H9 (cell line): Measurements from ENCODE around the gene BACH2. TPM values are rescaled to one million over a fixed set of nuclear protein-coding genes. Genes with fewer than 3 reads are reported as not detected.

ENCODE experiments used
- DNase-seq: peaks from one replicate; pipeline ENCODE4 v3.0.0-alpha.2; 2017
- H2AFZ ChIP-seq: one replicate; pipeline ENCODE4 v1.6.1; 2013; ENCODE audit warnings: mild to moderate bottlenecking, low read length, control low read depth, moderate library complexity
- H2AK5ac ChIP-seq: 2 replicates; pipeline ENCODE4 v1.6.1; 2013; ENCODE audit warnings: low read length, control low read depth, mixed read lengths; ENCODE audit not compliant: insufficient read length
- H2BK120ac ChIP-seq: one replicate; pipeline ENCODE4 v1.6.1; 2013; ENCODE audit warnings: low read depth, mild to moderate bottlenecking, low read length, control low read depth, inconsistent platforms; ENCODE audit not compliant: poor library complexity, severe bottlenecking
- H2BK12ac ChIP-seq: 2 replicates; pipeline ENCODE4 v1.6.1; 2013; ENCODE audit warnings: low read length, control low read depth, mixed read lengths, low read depth; ENCODE audit not compliant: insufficient read length
- H2BK15ac ChIP-seq: 2 replicates; pipeline ENCODE4 v1.6.1; 2013; ENCODE audit warnings: low read depth, low read length, control low read depth
- H2BK20ac ChIP-seq: one replicate; pipeline ENCODE4 v1.6.1; 2013; ENCODE audit warnings: low read depth, mild to moderate bottlenecking, low read length, control low read depth, inconsistent platforms; ENCODE audit not compliant: poor library complexity, severe bottlenecking
- H2BK5ac ChIP-seq: 2 replicates; pipeline ENCODE4 v1.6.1; 2013; ENCODE audit warnings: low read length, control low read depth, mixed read lengths; ENCODE audit not compliant: insufficient read length
- H3K14ac ChIP-seq: 2 replicates; pipeline ENCODE4 v1.6.1; 2013; ENCODE audit warnings: low read length, control low read depth; ENCODE audit not compliant: insufficient read depth
- H3K18ac ChIP-seq: 2 replicates; pipeline ENCODE4 v1.6.1; 2013; ENCODE audit warnings: low read depth, mild to moderate bottlenecking, mixed read lengths, low read length, control low read depth; ENCODE audit not compliant: insufficient read length
- H3K23ac ChIP-seq: 2 replicates; pipeline ENCODE4 v1.6.1; 2013; ENCODE audit warnings: low read length, control low read depth, mixed read lengths, low read depth; ENCODE audit not compliant: insufficient read length
- H3K23me2 ChIP-seq: 2 replicates; pipeline ENCODE4 v1.6.1; 2013; ENCODE audit warnings: low read depth, mild to moderate bottlenecking, mixed read lengths, low read length, control low read depth; ENCODE audit not compliant: insufficient read length, poor library complexity, severe bottlenecking
- H3K27ac ChIP-seq: 2 replicates; pipeline ENCODE4 v1.5.1; 2013; ENCODE audit warnings: low read length, control low read depth, mixed read lengths, low read depth; ENCODE audit not compliant: insufficient read length
- H3K27me3 ChIP-seq: 2 replicates; pipeline ENCODE4 v1.6.1; 2013; ENCODE audit warnings: low read length, control low read depth, inconsistent platforms; ENCODE audit not compliant: insufficient read depth
- H3K4ac ChIP-seq: 2 replicates; pipeline ENCODE4 v1.6.1; 2013; ENCODE audit warnings: low read depth, mild to moderate bottlenecking, control low read depth, inconsistent platforms, low read length, moderate library complexity
- H3K4me1 ChIP-seq: 2 replicates; pipeline ENCODE4 v1.6.1; 2013; ENCODE audit warnings: low read length, control low read depth, inconsistent platforms; ENCODE audit not compliant: insufficient read depth
- H3K4me2 ChIP-seq: 2 replicates; pipeline ENCODE4 v1.6.1; 2013; ENCODE audit warnings: low read length, control low read depth, mixed read lengths; ENCODE audit not compliant: insufficient read length, insufficient read depth
- H3K56ac ChIP-seq: 2 replicates; pipeline ENCODE4 v1.6.1; 2013; ENCODE audit warnings: low read depth, mild to moderate bottlenecking, mixed read lengths, low read length, control low read depth; ENCODE audit not compliant: insufficient read length
- H3K79me1 ChIP-seq: 2 replicates; pipeline ENCODE4 v1.6.1; 2013; ENCODE audit warnings: low read depth, mild to moderate bottlenecking, moderate library complexity, low read length, control low read depth, inconsistent platforms; ENCODE audit not compliant: insufficient read depth, poor library complexity, severe bottlenecking
- H3K79me2 ChIP-seq: 2 replicates; pipeline ENCODE4 v1.6.1; 2013; ENCODE audit warnings: low read length, control low read depth, inconsistent platforms; ENCODE audit not compliant: insufficient read depth
- H3K9ac ChIP-seq: 2 replicates; pipeline ENCODE4 v1.6.1; 2013; ENCODE audit warnings: low read length, control low read depth, mixed read lengths; ENCODE audit not compliant: insufficient read length; ENCODE audit errors: extremely low read depth
- H3K9me3 ChIP-seq: one replicate; pipeline ENCODE4 v1.6.1; 2013; ENCODE audit warnings: low read depth, low read length, inconsistent platforms; ENCODE audit not compliant: control insufficient read depth
- H3T11ph ChIP-seq: one replicate; pipeline ENCODE4 v1.6.1; 2013; ENCODE audit warnings: mild to moderate bottlenecking, low read length, control low read depth, inconsistent platforms
- H4K20me1 ChIP-seq: one replicate; pipeline ENCODE4 v1.6.1; 2013; ENCODE audit not compliant: control insufficient read depth, insufficient read length, insufficient read depth
- H4K5ac ChIP-seq: 2 replicates; pipeline ENCODE4 v1.6.1; 2013; ENCODE audit warnings: low read depth, mild to moderate bottlenecking, mixed read lengths, low read length, control low read depth; ENCODE audit not compliant: insufficient read length
- H4K8ac ChIP-seq: replicated peaks from 2 replicates; pipeline ENCODE4 v1.6.1; 2013; ENCODE audit warnings: low read length, control low read depth, mixed read lengths, low read depth; ENCODE audit not compliant: insufficient read length
- H4K91ac ChIP-seq: 2 replicates; pipeline ENCODE4 v1.6.1; 2013; ENCODE audit warnings: low read depth, mild to moderate bottlenecking, moderate library complexity, mixed read lengths, low read length, control low read depth; ENCODE audit not compliant: insufficient read length
- H3K27ac Mint-ChIP-seq, 3 experiments: 2 replicates in 2 of 3; 3 replicates in 1 of 3; pipeline ENCODE4 v1.8.0; 2020 to 2021; ENCODE audit warnings: mixed read lengths in 3 of 3, mild to moderate bottlenecking in 1 of 3, moderate library complexity in 1 of 3
- H3K27me3 Mint-ChIP-seq: 2 replicates; pipeline ENCODE4 v1.8.0; 2021; ENCODE audit warnings: low read depth, mild to moderate bottlenecking, moderate library complexity, mixed read lengths
- H3K36me3 Mint-ChIP-seq, 3 experiments: 2 replicates in 2 of 3; 3 replicates in 1 of 3; pipeline ENCODE4 v1.8.0; 2020 to 2021; ENCODE audit warnings: low read depth in 3 of 3, mixed read lengths in 3 of 3; ENCODE audit not compliant: insufficient read depth in 1 of 3
- H3K4me1 Mint-ChIP-seq, 2 experiments: 2 replicates each; pipeline ENCODE4 v1.8.0; 2020; ENCODE audit warnings: mixed read lengths in 2 of 2
- H3K4me3 Mint-ChIP-seq, 2 experiments: 2 replicates in 1 of 2; 3 replicates in 1 of 2; pipeline ENCODE4 v1.8.0; 2020 to 2021; ENCODE audit warnings: mild to moderate bottlenecking in 2 of 2, mixed read lengths in 2 of 2, moderate library complexity in 1 of 2
- H3K9me3 Mint-ChIP-seq, 2 experiments: 2 replicates in 1 of 2; 3 replicates in 1 of 2; pipeline ENCODE4 v1.8.0; 2020; ENCODE audit warnings: mild to moderate bottlenecking in 2 of 2, mixed read lengths in 2 of 2, moderate library complexity in 1 of 2
- CTCF ChIP-seq: fragments of 200-600 bp; sonication (generic); conservative IDR thresholded peaks from 3 replicates; pipeline ENCODE4 v1.8.0; 2021; ENCODE audit warnings: antibody characterized with exemption, mild to moderate bottlenecking
- WGBS: extraction: QIAGEN DNeasy Blood & Tissue Kit; methylation state at CpG from one replicate; pipeline ENCODE4 v1.1.7; 2013; ENCODE audit warnings: missing lambda C conversion rate, low lambda C conversion rate, mixed read lengths; ENCODE audit not compliant: insufficient read length; ENCODE audit errors: extremely low coverage; 5-methylcytosine and 5-hydroxymethylcytosine counted together
- total RNA-seq: library from RNA; stranded (reverse); gene quantifications from 2 replicates; pipeline ENCODE4 v1.2.1, GENCODE V29; 2021

Gene BACH2
- total RNA-seq, 1 experiment from 2014 or later, result 2.0 TPM

GRCh38 chr6:90119618-90120017 is 177.0 kb downstream of the BACH2 start:
- DNase-seq, result no peak
- no peaks in the 10 kb centered on the region for H3K23me2 ChIP-seq
- no peak overlapping the region for H3T11ph ChIP-seq
- H3K27ac ChIP-seq, result no peak overlapping the region
- no peaks in the 10 kb centered on the region for H3K79me1 ChIP-seq
- H4K91ac ChIP-seq, result no peak overlapping the region
- H3K9me3 ChIP-seq, result no peaks in the 10 kb centered on the region
- H4K5ac ChIP-seq, result no peak overlapping the region
- no peaks in the 10 kb centered on the region for H3K79me2 ChIP-seq
- no peaks in the 10 kb centered on the region for H3K27me3 Mint-ChIP-seq
- H3K27me3 ChIP-seq, result no peaks in the 10 kb centered on the region
- H2BK5ac ChIP-seq, result no peak overlapping the region
- H4K8ac ChIP-seq, result no peak overlapping the region
- no peaks in the 10 kb centered on the region for H3K4me1 Mint-ChIP-seq
- no peak overlapping the region for H2AK5ac ChIP-seq
- H3K4me1 ChIP-seq, result no peaks in the 10 kb centered on the region
- H2BK20ac ChIP-seq, result no peak overlapping the region
- H4K20me1 ChIP-seq, result no peaks in the 10 kb centered on the region
- H3K9ac ChIP-seq, result no peak overlapping the region
- no peak overlapping the region for H3K23ac ChIP-seq
- H2AFZ ChIP-seq, result no peak overlapping the region
- H2BK120ac ChIP-seq, result no peak overlapping the region
- H3K14ac ChIP-seq, result no peak overlapping the region
- no peak overlapping the region for H3K4me2 ChIP-seq
- H2BK15ac ChIP-seq, result no peak overlapping the region
- peaks cover 1 to 2% of the 10 kb centered on the region in 2 experiments; a peak in 3 of 5 replicates for H3K9me3 Mint-ChIP-seq
- no peak overlapping the region for H3K27ac Mint-ChIP-seq
- no peak for TF ChIP-seq CTCF
- no peaks in the 10 kb centered on the region for H3K36me3 Mint-ChIP-seq
- no peak overlapping the region for H3K56ac ChIP-seq
- WGBS, result no CpG with 5 or more reads among the region's 3 CpGs
- no peak overlapping the region for H3K18ac ChIP-seq
- no peak overlapping the region for H2BK12ac ChIP-seq
- no peak overlapping the region for H3K4ac ChIP-seq
- no peak overlapping the region for H3K4me3 Mint-ChIP-seq
